Stomach (tissue), 9 donors: ENCODE data around the gene TECPR1. TPM values are rescaled to one million over a fixed set of nuclear protein-coding genes. Genes with fewer than 3 reads are reported as not detected.
A peak's percentile ranks its signal among the peaks of the same experiment; 100 is the strongest.

Experiments used
- DNase-seq, 2 donors: peaks; one replicate each; pipeline versions ENCODE4 v3.0.0 to v3.0.0-alpha.2; 2013 to 2019
- H3K27ac ChIP-seq, 5 donors: fragments of 200-600 bp in 4 of 5; sonication (generic) in 4 of 5; one replicate each; pipeline ENCODE4 v1.5.1; 2013 to 2019; ENCODE audit warnings: mild to moderate bottlenecking in 1 of 5, moderate library complexity in 1 of 5
- H3K27me3 ChIP-seq, 3 donors: fragments of 200-600 bp; sonication (generic); one replicate each; pipeline ENCODE4 v1.5.1; 2017 to 2019; ENCODE audit warnings: mixed run types in 1 of 3
- H3K36me3 ChIP-seq, 4 donors: fragments of 200-600 bp; sonication (generic); 1 replicate in 3 of 4; 2 replicates in 1 of 4; pipeline ENCODE4 v1.5.1; 2016 to 2019
- H3K4me1 ChIP-seq, 4 donors: fragments of 200-600 bp; sonication (generic); one replicate each; pipeline ENCODE4 v1.5.1; 2016 to 2019
- H3K4me3 ChIP-seq, 4 donors: fragments of 200-600 bp; sonication (generic) in 3 of 4; one replicate each; pipeline ENCODE4 v1.5.1; 2016 to 2019; ENCODE audit warnings: mild to moderate bottlenecking in 1 of 4
- H3K9me3 ChIP-seq, 4 donors: fragments of 200-600 bp; sonication (generic); one replicate each; pipeline ENCODE4 v1.5.1; 2016 to 2019
- CTCF ChIP-seq, 7 experiments: fragments of 450-650 bp in 4 of 7; fragments of 200-600 bp in 3 of 7; sonication (generic) in 3 of 7; IDR thresholded peaks; one replicate each; pipeline ENCODE4 v1.5.1; 2016 to 2019; ENCODE audit warnings: antibody characterized with exemption in 7 of 7, control low read depth in 2 of 7, mild to moderate bottlenecking in 1 of 7
- EP300 ChIP-seq: sonication (generic); formaldehyde crosslinking; IDR thresholded peaks from one replicate; pipeline ENCODE4 v1.6.1; 2017; ENCODE audit warnings: antibody characterized with exemption
- POLR2A ChIP-seq, 4 donors: fragments of 450-650 bp; IDR thresholded peaks; one replicate each; pipeline ENCODE4 v1.6.1; 2016; ENCODE audit warnings: antibody characterized with exemption in 4 of 4, control low read depth in 2 of 4, mild to moderate bottlenecking in 1 of 4, moderate library complexity in 1 of 4
- POLR2AphosphoS5 ChIP-seq, 3 donors: sonication (generic); formaldehyde crosslinking; IDR thresholded peaks; one replicate each; pipeline ENCODE4 v1.6.1; 2016; ENCODE audit warnings: antibody characterized with exemption in 3 of 3
- WGBS, 5 donors: extraction: QIAGEN DNeasy Blood & Tissue Kit in 3 of 5; methylation state at CpG; one replicate each; pipeline versions ENCODE4 v1.1.5 to v1.1.7; 2013 to 2018; 5-methylcytosine and 5-hydroxymethylcytosine counted together
- intact Hi-C: fragments of 100-400 bp; cut with DNase I; formaldehyde crosslinking; loops from one replicate; pipeline ENCODE4 v1.15.1; 2023; ENCODE audit warnings: low total_unique reads
- polyA plus RNA-seq, 3 donors: library from polyadenylated mRNA; stranded (reverse); fragments of 200-250 nt; gene quantifications; one replicate each; pipeline ENCODE4 v1.2.3, GENCODE V29; 2013
- total RNA-seq, 5 donors: library from RNA; depleted of rRNA; stranded (reverse); fragments of >200 nt; gene quantifications; one replicate each; pipeline versions ENCODE4 v1.1.0 to v1.2.3, GENCODE V29; 2014 to 2016
- donor health status: healthy with polysubstance abuse.
- donor health status: Bipolar disorder and iron deficiency.
- donor health status: healthy.

The TECPR1 gene
- total and polyA plus RNA-seq, 8 donors: 8.8 to 70.7 (median 28.8) TPM

- Histone ChIP-seq H3K27me3 (no peaks in the 10 kb centered on the region), H3K36me3 (peaks cover 2 to 36% (median 28%) of the 10 kb centered on the region in 4 donors), H3K27ac (peak overlapping the region; percentile 62 to 80 (median 72)), H3K4me3 (no peak overlapping the region), H3K9me3 (no peaks in the 10 kb centered on the region), H3K4me1 (peaks cover 15 to 49% (median 25%) of the 10 kb centered on the region in 4 donors)
- WGBS, 5 donors: 56 to 80% (median 66%) methylated on average over 6 of the region's 6 CpGs
- intact Hi-C loops: no loop called here
- DNase-seq: no peak
- TF ChIP-seq EP300: no peak
- no peak for TF ChIP-seq CTCF (IDR thresholded peaks at IDR 0.05)
- no peak for TF ChIP-seq POLR2A (IDR thresholded peaks at IDR 0.05)
- no peak for TF ChIP-seq POLR2AphosphoS5 (IDR thresholded peaks at IDR 0.05)
Observed at GRCh38 chr7:98177553-98177952, 74.5 kb downstream of the TECPR1 start.

DNA sequence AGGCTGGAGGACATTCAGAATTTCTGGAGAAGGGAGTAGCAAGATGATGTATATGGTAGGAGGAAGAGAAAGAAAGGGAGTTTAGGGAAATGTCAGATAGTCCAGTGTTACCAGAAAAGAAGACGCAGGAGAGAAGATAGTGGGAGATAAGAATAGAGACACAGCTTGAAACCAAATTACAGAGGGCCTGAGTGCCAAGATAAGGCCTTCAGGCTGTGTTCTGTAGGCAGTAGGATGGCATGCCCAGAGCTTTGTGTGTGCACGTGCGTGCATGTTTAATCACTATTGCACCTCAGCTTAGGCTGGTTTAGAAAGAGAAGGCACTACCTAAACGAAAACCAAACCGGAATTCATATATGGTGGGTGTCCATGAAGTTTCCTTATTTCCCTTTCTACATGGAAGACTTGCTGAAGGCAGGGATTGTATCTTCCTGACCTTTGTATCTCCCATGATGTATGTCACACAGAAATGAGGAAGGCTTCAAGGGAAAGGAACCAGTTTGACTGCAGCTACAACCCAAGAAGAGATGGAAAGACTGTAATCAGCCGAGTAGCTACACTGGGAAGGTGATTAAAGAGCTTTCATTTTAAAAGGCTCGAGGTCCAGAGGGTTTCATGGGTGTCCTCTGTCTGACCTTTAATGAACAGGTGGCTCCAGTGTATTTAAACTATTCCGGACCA lies 76.6 kb downstream of the TECPR1 start:
- no peak for TF ChIP-seq CTCF (IDR thresholded peaks at IDR 0.05)
- H3K27me3 ChIP-seq: no peaks in the 10 kb centered on the region
- DNase-seq: no peak
- no peak overlapping the region for H3K4me3 ChIP-seq
- WGBS, 5 donors: 72 to 83% (median 77%) methylated on average over 8 of the region's 8 CpGs
- peaks cover 26 to 60% (median 36%) of the 10 kb centered on the region in 4 donors for H3K4me1 ChIP-seq
- H3K9me3 ChIP-seq: no peaks in the 10 kb centered on the region
- H3K27ac ChIP-seq: peak overlapping the region in 2 of 5 donors; percentile 77 to 78
- intact Hi-C loops: no loop called here
- peaks cover 8 to 53% (median 41%) of the 10 kb centered on the region in 4 donors for H3K36me3 ChIP-seq

- Histone ChIP-seq H3K4me1 (peaks cover 26 to 68% (median 40%) of the 10 kb centered on the region in 4 donors), H3K4me3 (no peak overlapping the region), H3K27ac (peak overlapping the region; percentile 5 to 78 (median 47)), H3K27me3 (no peaks in the 10 kb centered on the region), H3K36me3 (peaks cover 8 to 53% (median 40%) of the 10 kb centered on the region in 4 donors), H3K9me3 (no peaks in the 10 kb centered on the region)
- TF ChIP-seq POLR2AphosphoS5 (IDR thresholded peaks at IDR 0.05) (peak in 2 of 3 donors; percentile 40 to 52), CTCF (IDR thresholded peaks at IDR 0.05) (no peak)
- 64 to 82% (median 69%) methylated on average over 20 of the region's 20 CpGs for WGBS, 5 donors
- intact Hi-C loops: no loop called here
- peak; percentile 12 to 86 for DNase-seq
Observed at GRCh38 chr7:98174334-98175259, 77.4 kb downstream of the TECPR1 start.

GRCh38 chr7:98171449-98171848 lies 80.6 kb downstream of the TECPR1 start:
- WGBS, 5 donors: 94 to 97% (median 96%) methylated on average over 23 to 24 of the region's 24 CpGs
- no peak for DNase-seq
- no peaks in the 10 kb centered on the region for H3K27me3 ChIP-seq
- H3K36me3 ChIP-seq: peaks cover 8 to 40% (median 33%) of the 10 kb centered on the region in 4 donors
- intact Hi-C loops: no loop called here
- H3K27ac ChIP-seq: peak overlapping the region in 3 of 5 donors; percentile 2 to 77 (median 11)
- H3K9me3 ChIP-seq: no peaks in the 10 kb centered on the region
- peaks cover 18 to 58% (median 39%) of the 10 kb centered on the region in 4 donors for H3K4me1 ChIP-seq
- H3K4me3 ChIP-seq: no peak overlapping the region
- TF ChIP-seq EP300: no peak
- TF ChIP-seq POLR2A (IDR thresholded peaks at IDR 0.05): no peak
- TF ChIP-seq POLR2AphosphoS5 (IDR thresholded peaks at IDR 0.05): no peak
- no peak for TF ChIP-seq CTCF (IDR thresholded peaks at IDR 0.05)
